ENCODE results near the gene CCRL2. TPM values are rescaled to one million over a fixed set of nuclear protein-coding genes. Genes with fewer than 3 reads are reported as not detected.

CCRL2 gene
- total and polyA plus RNA-seq, 2 experiments from 2014 or later: not detected

- no peak for TF ChIP-seq EZH2phosphoT487 (IDR thresholded peaks at IDR 0.05; ENCODE audit: insufficient read depth, low read depth)
- no peak for TF ChIP-seq EZH2 (IDR thresholded peaks at IDR 0.05; ENCODE audit: insufficient read depth, poor library complexity, severe bottlenecking)
- Histone ChIP-seq H3K4me3 (no peak overlapping the region), H3K9ac (no peak overlapping the region), H3F3A (ENCODE audit: insufficient read depth) (no peaks in the 10 kb centered on the region), H3K27me3 (replicated peaks; ENCODE audit: insufficient read depth) (peaks cover 61% of the 10 kb centered on the region), H3K4me1 (ENCODE audit: insufficient read depth) (no peaks in the 10 kb centered on the region), H3K9me3 (ENCODE audit: low read depth) (no peaks in the 10 kb centered on the region), H3K4me2 (ENCODE audit: unreplicated experiment) (no peak overlapping the region), H2AFZ (no peak overlapping the region), H3K79me2 (ENCODE audit: insufficient read depth) (no peaks in the 10 kb centered on the region), H3K36me3 (ENCODE audit: low read depth) (no peaks in the 10 kb centered on the region), H3K27ac (no peak overlapping the region), H3K9me2 (ENCODE audit: insufficient read depth) (no peaks in the 10 kb centered on the region), H4K20me1 (ENCODE audit: insufficient read depth) (no peaks in the 10 kb centered on the region)
- WGBS, 2 experiments (ENCODE audit: low coverage in 1 of 2, low lambda C conversion rate in 2 of 2, missing lambda C conversion rate in 2 of 2): 42 to 48% methylated on average over 7 of the region's 7 CpGs
- in situ Hi-C loops (cut with MboI): no loop called here
- no peak for DNase-seq
These were observed 46.6 kb downstream of the CCRL2 start for GRCh38 chr3:46453526-46454208.

- Histone ChIP-seq H3K4me3 (no peak overlapping the region), H3K4me2 (ENCODE audit: unreplicated experiment) (no peak overlapping the region), H3K9me3 (ENCODE audit: low read depth) (no peaks in the 10 kb centered on the region), H3K27me3 (replicated peaks; ENCODE audit: insufficient read depth) (peaks cover 67% of the 10 kb centered on the region), H3K9ac (no peak overlapping the region), H3K36me3 (ENCODE audit: low read depth) (no peaks in the 10 kb centered on the region), H4K20me1 (ENCODE audit: insufficient read depth) (no peaks in the 10 kb centered on the region), H2AFZ (no peak overlapping the region), H3K4me1 (ENCODE audit: insufficient read depth) (no peaks in the 10 kb centered on the region), H3F3A (ENCODE audit: insufficient read depth) (no peaks in the 10 kb centered on the region), H3K79me2 (ENCODE audit: insufficient read depth) (no peaks in the 10 kb centered on the region), H3K9me2 (ENCODE audit: insufficient read depth) (no peaks in the 10 kb centered on the region), H3K27ac (no peak overlapping the region)
- in situ Hi-C loops (cut with MboI): no loop called here
- no peak for DNase-seq
- TF ChIP-seq EZH2phosphoT487 (IDR thresholded peaks at IDR 0.05; ENCODE audit: insufficient read depth, low read depth) (no peak), EZH2 (IDR thresholded peaks at IDR 0.05; ENCODE audit: insufficient read depth, poor library complexity, severe bottlenecking) (no peak)
- WGBS, 2 experiments (ENCODE audit: low coverage in 1 of 2, low lambda C conversion rate in 2 of 2, missing lambda C conversion rate in 2 of 2): 25 to 33% methylated on average over 3 of the region's 3 CpGs
These were observed 47.1 kb downstream of the CCRL2 start for GRCh38 chr3:46454209-46454595.

DNA sequence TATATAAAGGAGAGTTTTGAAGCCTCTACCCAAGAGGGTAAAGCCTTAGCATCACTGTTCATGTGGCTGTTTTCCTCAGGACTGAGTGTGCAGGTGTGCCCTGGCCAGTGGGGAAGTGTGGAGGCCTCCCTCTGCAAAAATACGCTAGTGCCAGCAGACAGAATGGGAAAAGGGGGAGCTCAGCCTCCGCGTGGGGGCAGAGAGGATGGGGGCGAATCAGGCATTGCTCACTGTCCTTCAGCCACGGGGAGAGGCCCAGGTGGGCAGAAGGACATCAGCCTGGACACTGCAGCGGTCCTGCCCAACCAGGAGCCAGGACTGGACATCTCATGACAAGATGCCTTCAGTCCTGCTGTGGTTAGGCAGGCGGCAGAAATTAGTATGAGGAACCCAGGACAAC is 47.5 kb downstream of the CCRL2 start:
- WGBS, 2 experiments (ENCODE audit: low coverage in 1 of 2, low lambda C conversion rate in 2 of 2, missing lambda C conversion rate in 2 of 2): 72 to 76% methylated on average over 7 of the region's 7 CpGs
- in situ Hi-C loops (cut with MboI): no loop called here
- no peak overlapping the region for H3K4me3 ChIP-seq
- no peak overlapping the region for H3K27ac ChIP-seq
- no peak overlapping the region for H2AFZ ChIP-seq
- no peak overlapping the region for H3K9ac ChIP-seq
- no peaks in the 10 kb centered on the region for H3K79me2 ChIP-seq (ENCODE audit: insufficient read depth)
- no peak for DNase-seq
- TF ChIP-seq EZH2 (IDR thresholded peaks at IDR 0.05; ENCODE audit: insufficient read depth, poor library complexity, severe bottlenecking) (no peak), EZH2phosphoT487 (IDR thresholded peaks at IDR 0.05; ENCODE audit: insufficient read depth, low read depth) (no peak)
- no peak overlapping the region for H3K4me2 ChIP-seq (ENCODE audit: unreplicated experiment)
- H3K4me1 ChIP-seq (ENCODE audit: insufficient read depth): no peaks in the 10 kb centered on the region
- no peaks in the 10 kb centered on the region for H3K36me3 ChIP-seq (ENCODE audit: low read depth)
- peaks cover 70% of the 10 kb centered on the region for H3K27me3 ChIP-seq (replicated peaks; ENCODE audit: insufficient read depth)
- H4K20me1 ChIP-seq (ENCODE audit: insufficient read depth): no peaks in the 10 kb centered on the region
- no peaks in the 10 kb centered on the region for H3F3A ChIP-seq (ENCODE audit: insufficient read depth)
- no peaks in the 10 kb centered on the region for H3K9me2 ChIP-seq (ENCODE audit: insufficient read depth)
- H3K9me3 ChIP-seq (ENCODE audit: low read depth): no peaks in the 10 kb centered on the region

DNA sequence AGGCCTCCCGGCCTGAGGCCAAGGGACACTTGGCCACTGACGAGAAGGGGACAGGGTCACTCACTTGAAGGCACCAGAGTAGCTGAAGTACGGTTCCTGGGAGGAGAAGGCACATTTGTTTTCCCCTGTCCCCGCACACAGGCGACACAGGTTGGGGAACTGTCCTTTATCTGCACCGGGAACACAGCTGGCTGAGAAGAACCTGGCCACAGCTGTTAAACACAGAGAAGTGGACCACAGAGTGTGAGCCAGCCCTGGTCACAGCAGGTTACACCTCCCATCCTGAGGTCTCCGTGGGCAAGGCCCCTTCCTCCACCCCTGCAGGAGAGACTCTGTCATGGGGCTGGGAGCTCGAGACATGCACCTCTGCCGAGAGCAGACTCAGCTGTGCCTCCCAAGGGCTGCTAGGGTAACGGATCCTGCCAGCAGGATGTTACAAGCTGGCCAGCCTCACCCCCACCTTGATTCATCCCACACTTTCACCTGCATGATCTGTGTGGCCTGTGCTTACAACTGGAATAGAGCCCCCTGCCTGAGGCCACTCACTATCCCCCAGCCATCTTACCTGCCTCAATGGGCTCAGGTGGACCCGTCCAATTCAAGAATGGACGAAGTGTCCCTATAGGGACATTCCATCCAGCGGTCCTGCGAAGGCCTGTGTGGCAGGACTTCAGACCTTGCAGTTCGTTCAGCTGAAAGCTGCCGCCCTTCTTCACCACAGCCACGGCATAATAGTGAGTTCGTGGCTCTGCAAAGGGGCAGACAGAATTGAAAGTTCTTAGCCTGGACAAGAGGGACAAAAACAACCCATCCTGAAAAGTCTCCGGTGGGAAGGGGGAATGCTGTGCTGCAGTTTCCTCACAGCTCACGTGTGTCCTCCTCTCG is 48.4 kb downstream of the CCRL2 start:
- in situ Hi-C loops (cut with MboI): no loop called here

More for the DNA sequence above, 48.4 kb downstream of the CCRL2 start:
- no peak for TF ChIP-seq EZH2 (IDR thresholded peaks at IDR 0.05; ENCODE audit: insufficient read depth, poor library complexity, severe bottlenecking)
- TF ChIP-seq EZH2phosphoT487 (IDR thresholded peaks at IDR 0.05; ENCODE audit: insufficient read depth, low read depth): no peak
- H4K20me1 ChIP-seq (ENCODE audit: insufficient read depth): no peaks in the 10 kb centered on the region
- no peak overlapping the region for H3K9ac ChIP-seq
- no peak overlapping the region for H3K4me2 ChIP-seq (ENCODE audit: unreplicated experiment)
- no peak overlapping the region for H3K27ac ChIP-seq
- no peaks in the 10 kb centered on the region for H3K4me1 ChIP-seq (ENCODE audit: insufficient read depth)
- no peaks in the 10 kb centered on the region for H3F3A ChIP-seq (ENCODE audit: insufficient read depth)
- DNase-seq: no peak
- no peaks in the 10 kb centered on the region for H3K36me3 ChIP-seq (ENCODE audit: low read depth)
- H3K79me2 ChIP-seq (ENCODE audit: insufficient read depth): no peaks in the 10 kb centered on the region
- H3K9me3 ChIP-seq (ENCODE audit: low read depth): no peaks in the 10 kb centered on the region
- peaks cover 73% of the 10 kb centered on the region for H3K27me3 ChIP-seq (replicated peaks; ENCODE audit: insufficient read depth)
- H2AFZ ChIP-seq: no peak overlapping the region
- WGBS, 2 experiments (ENCODE audit: low coverage in 1 of 2, low lambda C conversion rate in 2 of 2, missing lambda C conversion rate in 2 of 2): 62 to 63% methylated on average over 21 of the region's 21 CpGs
- H3K9me2 ChIP-seq (ENCODE audit: insufficient read depth): no peaks in the 10 kb centered on the region
- no peak overlapping the region for H3K4me3 ChIP-seq
